OCI-LY3 (cell line): ENCODE results near the gene IFNGR1.

Experiments used
- H2AFZ ChIP-seq: fragments of 200-600, 300-600 bp; shearing (Covaris generic); 2 replicates; pipeline ENCODE4 v1.6.0; 2014; ENCODE audit warnings: antibody characterized with exemption, low read depth, low read length
- H3K27ac ChIP-seq: fragments of 200-600, 300-600 bp; sonication (generic); 2 replicates; pipeline ENCODE4 v1.5.1; 2014; ENCODE audit warnings: mild to moderate bottlenecking, low read length, moderate library complexity, mixed read lengths
- H3K27me3 ChIP-seq: fragments of 200-600, 300-600 bp; sonication (generic); 2 replicates; pipeline ENCODE4 v1.6.1; 2014; ENCODE audit warnings: low read depth, low read length, mixed read lengths
- H3K36me3 ChIP-seq: fragments of 200-600, 300-600 bp; sonication (generic); replicated peaks from 2 replicates; pipeline ENCODE3; 2014; ENCODE audit warnings: low read depth, low read length, mixed read lengths
- H3K4me1 ChIP-seq: fragments of 300-600, 200-600 bp; sonication (generic); 2 replicates; pipeline ENCODE4 v1.6.1; 2014; ENCODE audit warnings: low read length, mixed read lengths
- H3K4me2 ChIP-seq: fragments of 200-600, 300-600 bp; sonication (generic); 2 replicates; pipeline ENCODE4 v1.6.1; 2014; ENCODE audit warnings: low read length, mixed read lengths
- H3K4me3 ChIP-seq: fragments of 300-600, 200-600 bp; sonication (generic); 2 replicates; pipeline ENCODE4 v1.5.1; 2014; ENCODE audit warnings: antibody characterized with exemption, mild to moderate bottlenecking, low read length, moderate library complexity
- H3K79me2 ChIP-seq: fragments of 300-600, 200-600 bp; shearing (Covaris generic); 2 replicates; pipeline ENCODE4 v1.6.1; 2014; ENCODE audit warnings: mild to moderate bottlenecking, low read length, mixed read lengths
- H3K9ac ChIP-seq: fragments of 300-600, 200-600 bp; shearing (Covaris generic); 2 replicates; pipeline ENCODE4 v1.6.0; 2014; ENCODE audit warnings: mild to moderate bottlenecking, low read length, moderate library complexity
- H3K9me3 ChIP-seq: fragments of 200-600, 300-600 bp; shearing (Covaris generic); 2 replicates; pipeline ENCODE4 v1.6.1; 2014; ENCODE audit warnings: low read length, mixed read lengths; ENCODE audit not compliant: insufficient read depth
- H4K20me1 ChIP-seq: fragments of 200-600, 300-600 bp; sonication (generic); 2 replicates; pipeline ENCODE4 v1.6.1; 2016; ENCODE audit warnings: low read length, mixed read lengths; ENCODE audit not compliant: insufficient read depth
- CTCF ChIP-seq: fragments of 200-600, 300-600 bp; sonication (generic); IDR thresholded peaks from 2 replicates; pipeline ENCODE4 v1.5.1; 2014; ENCODE audit warnings: antibody characterized with exemption, low read length, low read depth
- EZH2phosphoT487 ChIP-seq: fragments of 200-600 bp; shearing (Covaris generic); IDR thresholded peaks from 2 replicates; pipeline ENCODE4 v1.6.1; 2018; ENCODE audit warnings: antibody characterized with exemption, mixed run types, low read depth

The IFNGR1 gene

DNA sequence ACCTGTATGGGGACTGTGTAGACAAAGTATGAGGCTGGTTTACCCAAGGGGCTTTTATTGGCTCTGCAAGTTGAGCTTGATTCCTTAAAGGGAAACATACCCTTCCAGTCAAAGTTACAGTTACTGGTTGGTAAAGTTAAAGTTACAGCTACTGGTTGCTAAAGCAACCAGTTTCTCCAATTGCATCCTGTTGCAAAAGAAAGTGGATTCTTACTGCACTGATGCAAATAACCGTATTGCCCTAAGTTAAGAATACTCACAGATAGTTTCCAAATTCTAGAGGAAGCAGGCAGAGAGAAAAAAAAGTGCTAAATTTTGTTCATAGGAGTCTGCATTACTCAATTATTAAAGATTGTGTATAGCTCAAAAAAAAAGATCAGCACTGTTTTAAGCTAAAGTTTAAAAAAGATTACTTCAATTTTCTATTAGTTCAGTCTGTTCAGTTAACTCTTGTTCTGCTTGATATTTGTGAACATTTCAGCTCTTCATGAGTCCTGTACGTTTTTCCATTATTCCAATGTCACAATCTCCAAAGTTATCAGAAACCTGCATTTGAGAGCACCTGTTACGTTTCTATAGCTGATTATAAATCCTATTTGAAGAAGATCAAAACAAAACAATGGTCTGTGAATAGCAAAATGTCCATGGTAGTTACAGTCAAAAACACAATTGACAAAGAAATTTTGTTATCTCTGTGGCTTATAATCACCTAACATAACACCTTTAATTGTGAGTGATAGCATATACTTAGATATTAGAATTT, 37.1 kb downstream of the IFNGR1 start:
- H3K4me3 ChIP-seq = no peak overlapping the region
- no peak overlapping the region for H3K9ac ChIP-seq
- no peak overlapping the region for H2AFZ ChIP-seq
- H4K20me1 ChIP-seq = no peaks in the 10 kb centered on the region
- no peaks in the 10 kb centered on the region for H3K79me2 ChIP-seq
- no peak for TF ChIP-seq CTCF
- no peak for TF ChIP-seq EZH2phosphoT487
- H3K9me3 ChIP-seq = peaks cover 18% of the 10 kb centered on the region; the same call in 1 of the 2 replicates
- H3K4me1 ChIP-seq = no peaks in the 10 kb centered on the region
- H3K27ac ChIP-seq = no peak overlapping the region
- no peak overlapping the region for H3K4me2 ChIP-seq
- H3K27me3 ChIP-seq = no peaks in the 10 kb centered on the region
- H3K36me3 ChIP-seq = no peaks in the 10 kb centered on the region

DNA sequence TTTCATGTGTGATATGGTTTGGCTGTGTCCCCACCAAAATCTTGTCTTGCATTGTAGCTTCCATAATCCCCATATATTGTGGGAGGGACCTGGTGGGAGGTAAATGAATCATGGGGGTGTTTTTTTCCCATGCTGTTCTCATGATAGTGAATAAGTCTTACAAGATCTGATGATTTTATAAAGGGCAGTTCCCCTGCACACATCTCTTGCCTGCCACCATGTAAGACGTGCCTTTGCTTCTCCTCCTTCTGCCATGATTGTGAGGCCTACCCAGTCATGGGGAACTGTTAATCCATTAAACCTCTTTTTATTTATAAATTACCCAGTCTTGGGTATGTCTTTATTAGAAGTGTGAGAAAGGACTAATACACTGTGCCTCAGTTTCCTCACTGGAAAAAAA, 41.6 kb downstream of the IFNGR1 start:
- H3K4me2 ChIP-seq = no peak overlapping the region
- TF ChIP-seq EZH2phosphoT487 = no peak
- TF ChIP-seq CTCF = no peak
- no peak overlapping the region for H3K9ac ChIP-seq
- H3K36me3 ChIP-seq = no peaks in the 10 kb centered on the region
- H4K20me1 ChIP-seq = no peaks in the 10 kb centered on the region
- H3K9me3 ChIP-seq = peaks cover 5% of the 10 kb centered on the region; the same call in 1 of the 2 replicates
- H3K27me3 ChIP-seq = no peaks in the 10 kb centered on the region
- H3K4me3 ChIP-seq = no peak overlapping the region
- peaks cover 15% of the 10 kb centered on the region for H3K4me1 ChIP-seq
- H3K27ac ChIP-seq = no peak overlapping the region
- no peak overlapping the region for H2AFZ ChIP-seq
- no peaks in the 10 kb centered on the region for H3K79me2 ChIP-seq

DNA sequence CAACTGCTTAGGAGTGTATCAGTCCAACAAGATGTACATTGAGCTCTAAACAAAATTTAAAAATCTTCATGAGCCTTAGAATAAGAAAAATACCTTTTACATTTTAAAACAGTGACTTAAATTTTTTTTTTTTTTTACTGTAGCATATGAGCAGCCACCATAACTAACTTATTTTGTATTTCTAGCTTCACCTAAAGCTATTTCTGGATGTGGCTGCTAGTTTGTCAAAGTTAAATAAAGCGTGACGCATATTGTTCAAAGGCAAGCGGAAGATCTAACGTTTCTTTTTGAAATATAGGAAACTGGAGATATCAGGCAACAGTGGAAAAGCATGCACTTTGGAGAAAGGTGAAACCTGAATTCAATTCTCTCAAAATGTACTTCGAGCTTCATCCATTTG, 42.5 kb downstream of the IFNGR1 start:
- Histone ChIP-seq H3K9me3 (no peaks in the 10 kb centered on the region), H3K79me2 (no peaks in the 10 kb centered on the region), H3K36me3 (no peaks in the 10 kb centered on the region), H3K4me1 (peaks cover 24% of the 10 kb centered on the region), H3K27ac (no peak overlapping the region), H3K27me3 (no peaks in the 10 kb centered on the region), H3K4me2 (no peak overlapping the region), H2AFZ (no peak overlapping the region), H3K9ac (no peak overlapping the region), H3K4me3 (no peak overlapping the region), H4K20me1 (no peaks in the 10 kb centered on the region)
- TF ChIP-seq EZH2phosphoT487 = no peak
- TF ChIP-seq CTCF = no peak

GRCh38 chr6:137175868-137176245, 43.3 kb downstream of the IFNGR1 start:
- no peak overlapping the region for H3K4me3 ChIP-seq

More at GRCh38 chr6:137175868-137176245, 43.3 kb downstream of the IFNGR1 start:
- Histone ChIP-seq H3K9ac (no peak overlapping the region), H3K36me3 (no peaks in the 10 kb centered on the region), H3K4me1 (peaks cover 32% of the 10 kb centered on the region), H3K4me2 (no peak overlapping the region), H2AFZ (no peak overlapping the region), H3K79me2 (no peaks in the 10 kb centered on the region), H3K27ac (no peak overlapping the region), H3K9me3 (no peaks in the 10 kb centered on the region), H3K27me3 (no peaks in the 10 kb centered on the region), H4K20me1 (no peaks in the 10 kb centered on the region)
- TF ChIP-seq EZH2phosphoT487 = no peak
